ENCODE data around the gene TRPT1. TPM values are rescaled to one million over a fixed set of nuclear protein-coding genes. Genes with fewer than 3 reads are reported as not detected.
A peak's percentile ranks its signal among the peaks of the same experiment; 100 is the strongest.

TRPT1 gene
- total RNA-seq, 1 donor from 2014 or later, result 52.0 TPM

DNA sequence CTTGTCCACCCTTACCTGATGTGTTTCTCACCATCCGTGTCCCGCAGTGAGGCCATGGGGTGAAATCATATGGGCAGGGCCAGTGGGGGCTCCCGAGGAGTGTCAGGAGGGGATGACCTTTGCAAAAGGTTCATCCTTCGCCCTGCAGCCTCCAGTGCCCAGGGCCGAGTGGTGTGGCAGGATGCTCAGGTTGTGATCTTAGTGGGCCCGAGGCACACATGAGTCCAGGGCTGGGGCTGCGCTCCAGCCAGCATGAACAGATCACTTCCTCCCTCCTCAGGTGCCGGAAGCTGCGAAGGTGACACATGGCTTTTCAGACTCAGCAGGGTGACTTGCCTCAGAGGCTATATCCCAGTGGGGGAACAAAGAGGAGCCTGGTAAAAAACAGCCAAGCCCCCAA lies 12.1 kb upstream of the TRPT1 start:
- DNase-seq (ENCODE audit: low spot score, unreplicated experiment), result no peak
- TF ChIP-seq, protein P1, sequence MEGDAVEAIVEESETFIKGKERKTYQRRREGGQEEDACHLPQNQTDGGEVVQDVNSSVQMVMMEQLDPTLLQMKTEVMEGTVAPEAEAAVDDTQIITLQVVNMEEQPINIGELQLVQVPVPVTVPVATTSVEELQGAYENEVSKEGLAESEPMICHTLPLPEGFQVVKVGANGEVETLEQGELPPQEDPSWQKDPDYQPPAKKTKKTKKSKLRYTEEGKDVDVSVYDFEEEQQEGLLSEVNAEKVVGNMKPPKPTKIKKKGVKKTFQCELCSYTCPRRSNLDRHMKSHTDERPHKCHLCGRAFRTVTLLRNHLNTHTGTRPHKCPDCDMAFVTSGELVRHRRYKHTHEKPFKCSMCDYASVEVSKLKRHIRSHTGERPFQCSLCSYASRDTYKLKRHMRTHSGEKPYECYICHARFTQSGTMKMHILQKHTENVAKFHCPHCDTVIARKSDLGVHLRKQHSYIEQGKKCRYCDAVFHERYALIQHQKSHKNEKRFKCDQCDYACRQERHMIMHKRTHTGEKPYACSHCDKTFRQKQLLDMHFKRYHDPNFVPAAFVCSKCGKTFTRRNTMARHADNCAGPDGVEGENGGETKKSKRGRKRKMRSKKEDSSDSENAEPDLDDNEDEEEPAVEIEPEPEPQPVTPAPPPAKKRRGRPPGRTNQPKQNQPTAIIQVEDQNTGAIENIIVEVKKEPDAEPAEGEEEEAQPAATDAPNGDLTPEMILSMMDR (IDR thresholded peaks at IDR 0.05; ENCODE audit: unreplicated experiment), result no peak
- H3K27ac Mint-ChIP-seq, result peak overlapping the region; percentile 90
- H3K27me3 Mint-ChIP-seq, result no peaks in the 10 kb centered on the region
- peaks cover 23% of the 10 kb centered on the region for H3K4me1 Mint-ChIP-seq (ENCODE audit: low read depth)
- no peaks in the 10 kb centered on the region for H3K9me3 Mint-ChIP-seq (ENCODE audit: low read depth)
- H3K4me3 Mint-ChIP-seq (ENCODE audit: low read depth), result peak overlapping the region; percentile 53
- H3K36me3 Mint-ChIP-seq (ENCODE audit: insufficient read depth), result peaks cover 4% of the 10 kb centered on the region

DNA sequence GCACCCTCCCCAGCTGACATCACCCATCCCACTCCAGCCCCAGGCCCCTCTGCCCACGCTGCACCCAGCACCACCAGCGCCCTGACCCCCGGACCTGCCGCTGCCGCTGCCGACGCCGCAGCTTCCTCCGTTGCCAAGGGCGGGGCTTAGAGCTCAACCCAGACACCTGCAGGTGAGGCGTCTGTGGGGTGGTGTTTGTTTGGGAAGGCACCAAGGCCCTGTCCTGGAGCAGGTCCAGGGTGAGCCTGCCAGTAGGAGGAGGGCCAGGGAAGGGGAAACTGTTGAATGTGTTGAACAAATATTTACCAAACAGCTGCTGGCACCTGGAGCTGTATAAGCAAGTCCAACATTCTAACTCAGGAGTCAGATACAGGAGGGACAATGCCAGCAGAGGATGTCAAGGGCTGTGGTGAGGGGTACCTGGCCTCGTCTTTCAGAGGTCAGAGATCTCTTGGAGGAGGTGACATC lies 11.5 kb upstream of the TRPT1 start:
- no peak for DNase-seq (ENCODE audit: low spot score, unreplicated experiment)
- Mint-ChIP-seq H3K27ac (peak overlapping the region; percentile 90), H3K36me3 (ENCODE audit: insufficient read depth) (peaks cover 4% of the 10 kb centered on the region), H3K9me3 (ENCODE audit: low read depth) (no peaks in the 10 kb centered on the region), H3K4me1 (ENCODE audit: low read depth) (peaks cover 23% of the 10 kb centered on the region), H3K4me3 (ENCODE audit: low read depth) (peak overlapping the region; percentile 53), H3K27me3 (no peaks in the 10 kb centered on the region)
- TF ChIP-seq, protein P1 (IDR thresholded peaks at IDR 0.05; ENCODE audit: unreplicated experiment), result no peak

DNA sequence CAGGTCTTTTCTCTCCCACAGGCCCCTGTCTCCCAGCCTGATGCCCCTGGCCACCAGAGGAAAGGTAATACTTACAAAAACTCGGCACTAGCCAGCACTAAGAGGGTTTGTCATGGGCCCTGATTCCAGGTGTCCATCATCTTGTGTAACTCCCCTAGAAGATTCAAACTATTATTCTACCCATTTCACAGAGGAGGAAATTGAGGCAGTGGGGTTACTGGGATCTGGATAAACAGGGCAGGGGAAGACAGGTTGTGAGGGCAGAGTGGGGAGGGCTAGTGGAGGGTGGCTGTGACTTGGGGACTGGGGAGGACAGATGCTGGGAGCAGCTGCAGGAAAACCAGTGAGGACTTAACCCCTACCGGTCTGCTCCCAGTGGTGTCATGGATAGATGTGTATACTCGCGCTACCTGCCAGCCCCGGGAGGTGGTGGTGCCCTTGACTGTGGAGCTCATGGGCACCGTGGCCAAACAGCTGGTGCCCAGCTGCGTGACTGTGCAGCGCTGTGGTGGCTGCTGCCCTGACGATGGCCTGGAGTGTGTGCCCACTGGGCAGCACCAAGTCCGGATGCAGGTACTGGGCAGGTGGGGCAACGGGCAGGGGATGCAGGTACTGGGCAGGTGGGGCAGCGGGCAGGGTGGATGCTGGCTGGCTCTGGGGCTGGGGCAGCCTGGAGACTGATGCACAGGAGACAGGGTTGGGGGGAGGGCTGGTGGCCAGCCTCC lies 9.6 kb upstream of the TRPT1 start:
- peak overlapping the region; percentile 84 for H3K4me3 Mint-ChIP-seq (ENCODE audit: low read depth)
- no peak for DNase-seq (ENCODE audit: low spot score, unreplicated experiment)
- H3K36me3 Mint-ChIP-seq (ENCODE audit: insufficient read depth), result peaks cover 4% of the 10 kb centered on the region
- H3K27ac Mint-ChIP-seq, result peak overlapping the region; percentile 80
- H3K4me1 Mint-ChIP-seq (ENCODE audit: low read depth), result peaks cover 23% of the 10 kb centered on the region
- H3K27me3 Mint-ChIP-seq, result no peaks in the 10 kb centered on the region
- H3K9me3 Mint-ChIP-seq (ENCODE audit: low read depth), result no peaks in the 10 kb centered on the region
- TF ChIP-seq, protein P1 (IDR thresholded peaks at IDR 0.05; ENCODE audit: unreplicated experiment), result no peak

DNA sequence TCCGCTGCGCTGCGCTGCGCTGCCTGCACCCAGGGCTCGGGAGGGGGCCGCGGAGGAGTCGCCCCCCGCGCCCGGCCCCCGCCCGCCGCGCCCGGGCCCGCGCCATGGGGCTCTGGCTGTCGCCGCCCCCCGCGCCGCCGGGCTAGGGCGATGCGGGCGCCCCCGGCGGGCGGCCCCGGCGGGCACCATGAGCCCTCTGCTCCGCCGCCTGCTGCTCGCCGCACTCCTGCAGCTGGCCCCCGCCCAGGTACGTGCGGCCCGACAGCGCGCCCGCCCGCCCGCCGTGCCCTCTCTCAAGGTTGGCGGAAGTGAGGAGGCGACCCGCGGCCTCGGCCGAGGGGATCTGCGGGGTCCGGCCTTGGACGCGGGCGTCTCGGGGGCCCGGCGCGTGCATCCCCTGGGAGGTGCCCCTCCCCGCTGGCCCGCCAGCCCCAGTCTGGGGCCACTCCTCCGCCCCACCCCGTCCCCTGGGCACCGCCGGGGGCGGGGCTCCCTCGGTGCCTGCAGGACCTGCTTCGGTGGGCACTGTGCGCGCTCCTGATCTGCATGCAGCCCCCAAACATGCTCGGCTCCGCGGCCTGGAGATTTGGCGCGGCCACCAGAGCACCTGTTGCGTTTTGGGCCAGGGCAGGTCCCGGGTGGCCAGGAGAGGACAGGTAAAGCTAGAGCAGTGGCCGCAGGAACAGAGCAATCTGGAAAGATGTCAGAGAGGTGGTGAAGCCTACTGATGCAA lies 8.8 kb upstream of the TRPT1 start:
- no peaks in the 10 kb centered on the region for H3K9me3 Mint-ChIP-seq (ENCODE audit: low read depth)
- no peaks in the 10 kb centered on the region for H3K27me3 Mint-ChIP-seq
- peaks cover 4% of the 10 kb centered on the region for H3K36me3 Mint-ChIP-seq (ENCODE audit: insufficient read depth)
- TF ChIP-seq, protein P1 (IDR thresholded peaks at IDR 0.05; ENCODE audit: unreplicated experiment), result peak; percentile 33
- H3K4me3 Mint-ChIP-seq (ENCODE audit: low read depth), result peak overlapping the region; percentile 84
- DNase-seq (ENCODE audit: low spot score, unreplicated experiment), result no peak
- peaks cover 21% of the 10 kb centered on the region for H3K4me1 Mint-ChIP-seq (ENCODE audit: low read depth)
- no peak overlapping the region for H3K27ac Mint-ChIP-seq

DNA sequence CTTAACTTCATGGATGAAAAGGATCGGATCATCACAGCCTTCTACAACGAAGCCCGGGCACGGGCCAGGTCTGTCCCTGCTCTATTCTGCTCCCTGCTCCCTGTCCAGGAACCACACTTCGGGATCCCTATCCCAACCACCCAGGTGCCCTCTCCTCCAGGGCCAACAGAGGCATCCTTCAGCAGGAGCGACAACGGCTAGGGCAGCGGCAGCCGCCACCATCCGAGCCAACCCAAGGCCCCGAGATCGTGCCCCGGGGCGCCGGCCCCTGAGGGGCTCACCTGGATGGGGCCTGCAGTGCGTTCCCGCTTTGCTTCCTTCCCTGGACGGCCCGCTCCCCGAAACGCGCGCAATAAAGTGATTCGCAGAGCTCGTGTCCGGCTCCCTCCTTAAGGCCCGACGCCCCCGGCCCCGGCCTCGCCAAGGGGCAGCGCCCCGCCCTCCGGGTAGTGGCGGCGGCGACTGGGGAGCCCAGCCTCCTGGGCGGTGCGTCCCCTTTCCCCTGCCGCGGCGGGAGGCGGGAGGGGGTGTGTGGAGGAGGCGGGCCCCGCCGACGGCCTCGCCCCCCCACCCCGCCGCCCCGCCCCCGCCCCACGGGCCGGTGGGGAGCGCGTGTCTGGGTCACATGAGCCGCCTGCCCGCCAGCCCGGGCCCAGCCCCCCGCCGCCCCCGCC lies 8.1 kb upstream of the TRPT1 start, which contains the start of gene VEGFB:
TSS of gene VEGFB (plus strand) at position 672 of the 674 bp plus-strand sequence. CDS start 250 bp downstream, outside the sequence.
- TF ChIP-seq, protein P1 (IDR thresholded peaks at IDR 0.05; ENCODE audit: unreplicated experiment), result no peak
- H3K4me1 Mint-ChIP-seq (ENCODE audit: low read depth), result peaks cover 25% of the 10 kb centered on the region
- no peaks in the 10 kb centered on the region for H3K27me3 Mint-ChIP-seq
- peak within 1 kb of the TSS; percentile 84 for H3K4me3 Mint-ChIP-seq (ENCODE audit: low read depth)
- H3K9me3 Mint-ChIP-seq (ENCODE audit: low read depth), result no peaks in the 10 kb centered on the region
- peak; percentile 49 for DNase-seq (ENCODE audit: low spot score, unreplicated experiment)
- peaks cover 4% of the 10 kb centered on the region for H3K36me3 Mint-ChIP-seq (ENCODE audit: insufficient read depth)
- peak within 1 kb of the TSS; percentile 80 for H3K27ac Mint-ChIP-seq
